Endothelial cell of coronary artery (primary cell): ENCODE results near the gene BPNT1. TPM values are rescaled to one million over a fixed set of nuclear protein-coding genes. Genes with fewer than 3 reads are reported as not detected.

Source experiments
- total RNA-seq: library from RNA; depleted of rRNA; stranded (reverse); fragments of >200 nt; gene quantifications from 2 replicates; pipeline ENCODE4 v1.2.3, GENCODE V29; 2014

BPNT1 gene
- total RNA-seq = 22.8 and 23.0 TPM in 2 replicates

GRCh38 chr1:220089650-220090556, at the start of gene BPNT1:
Gene BPNT1, minus strand, starts transcription at chr1:220089788. Its CDS starts 9,942 bp downstream, at chr1:220079846.

GRCh38 chr1:220094016-220094911, 4.7 kb upstream of the BPNT1 start, which contains the start of gene IARS2:
Gene IARS2, plus strand, starts transcription at chr1:220094132. Its CDS starts 85 bp downstream, at chr1:220094217.

DNA sequence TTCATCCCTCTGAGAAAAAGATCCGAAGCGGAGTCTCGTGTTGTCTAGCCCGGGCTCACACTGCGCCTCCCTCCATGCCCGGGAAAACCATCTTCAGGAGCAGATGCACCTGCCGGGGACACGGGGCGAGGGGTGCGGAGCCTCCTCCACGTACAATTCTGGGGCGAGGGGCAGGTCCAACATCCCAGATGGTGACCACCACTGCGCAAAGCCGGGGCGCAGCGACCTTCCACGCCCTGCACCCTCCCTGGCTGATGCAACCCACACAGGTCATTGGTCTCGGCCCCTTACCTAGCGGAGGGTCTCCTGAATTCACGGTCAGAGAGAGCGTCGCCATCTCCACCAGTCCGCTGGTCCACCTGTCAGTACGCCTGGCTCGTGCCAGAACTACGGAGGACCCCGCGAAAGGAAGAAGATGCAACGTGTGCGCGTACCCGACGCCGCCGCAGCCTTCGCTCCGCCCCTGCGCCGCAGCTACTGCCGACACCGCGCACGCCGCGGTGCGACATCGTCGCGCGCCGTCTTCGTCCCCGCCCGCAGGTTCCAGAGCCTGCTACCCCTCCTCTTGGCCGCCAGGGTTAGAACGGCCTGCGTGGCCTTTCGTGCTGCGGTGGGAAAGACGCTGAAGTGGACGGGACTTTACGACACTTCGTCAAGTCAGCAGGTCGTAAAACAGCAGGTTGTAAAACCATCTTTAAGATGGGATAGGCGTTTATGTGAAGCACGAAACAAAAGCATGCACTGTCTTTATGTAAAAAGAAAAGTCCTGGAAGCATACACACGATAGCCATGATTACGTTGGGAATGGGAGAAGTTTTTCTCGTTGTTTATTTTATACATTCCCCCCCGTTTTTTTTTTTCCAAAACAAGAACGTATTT, 43.3 kb downstream of the BPNT1 start, which contains the start of gene EPRS1:
Gene EPRS1, minus strand, starts transcription at position 454 of the 879 bp plus-strand sequence. Its CDS starts 117 bp downstream, at position 337.

Other genes starting within 250 kb of the BPNT1 start
- not detected in 2 replicates for gene SLC30A10, start 161.2 kb downstream of the BPNT1 start, total RNA-seq
- gene EPRS1, start 43.3 kb downstream of the BPNT1 start, total RNA-seq = 128 and 155 TPM in 2 replicates
- 81.8 and 107 TPM in 2 replicates for gene IARS2, start 4.3 kb upstream of the BPNT1 start, total RNA-seq
- 25.5 and 34.3 TPM in 2 replicates for gene RAB3GAP2, start 182.7 kb upstream of the BPNT1 start, total RNA-seq